ENCODE results near the gene TNIK.
"Not testable (repeated sequence)": the region's sequence is repeated elsewhere in the genome, so short reads cannot be mapped to it uniquely, and the experiment has no call there.

Gene TNIK

GRCh38 chr3:171429635-171430034, 30.6 kb downstream of the TNIK start:
- Histone ChIP-seq H3K4me1 (ENCODE audit: insufficient read depth, low read length) (peaks cover 29% of the 10 kb centered on the region), H3K9me3 (ENCODE audit: control insufficient read depth, insufficient read depth, low read length) (no peaks in the 10 kb centered on the region), H3K36me3 (ENCODE audit: insufficient read depth, low read length) (no peaks in the 10 kb centered on the region), H3K9ac (ENCODE audit: low read depth, low read length) (no peak overlapping the region)

GRCh38 chr3:171428892-171429291, 31.3 kb downstream of the TNIK start:
- Histone ChIP-seq H3K4me1 (ENCODE audit: insufficient read depth, low read length) (peaks cover 29% of the 10 kb centered on the region), H3K36me3 (ENCODE audit: insufficient read depth, low read length) (no peaks in the 10 kb centered on the region), H3K9ac (ENCODE audit: low read depth, low read length) (no peak overlapping the region), H3K9me3 (ENCODE audit: control insufficient read depth, insufficient read depth, low read length) (no peaks in the 10 kb centered on the region)

GRCh38 chr3:171428321-171428787, 31.9 kb downstream of the TNIK start:
- H3K36me3 ChIP-seq (ENCODE audit: insufficient read depth, low read length) = no peaks in the 10 kb centered on the region
- H3K4me1 ChIP-seq (ENCODE audit: insufficient read depth, low read length) = peaks cover 29% of the 10 kb centered on the region
- H3K9me3 ChIP-seq (ENCODE audit: control insufficient read depth, insufficient read depth, low read length) = no peaks in the 10 kb centered on the region
- H3K9ac ChIP-seq (ENCODE audit: low read depth, low read length) = no peak overlapping the region

GRCh38 chr3:171427771-171428320, 32.4 kb downstream of the TNIK start:
- H3K4me1 ChIP-seq (ENCODE audit: insufficient read depth, low read length) = peaks cover 29% of the 10 kb centered on the region
- H3K36me3 ChIP-seq (ENCODE audit: insufficient read depth, low read length) = no peaks in the 10 kb centered on the region
- H3K9ac ChIP-seq (ENCODE audit: low read depth, low read length) = no peak overlapping the region
- no peaks in the 10 kb centered on the region for H3K9me3 ChIP-seq (ENCODE audit: control insufficient read depth, insufficient read depth, low read length)

- not testable (repeated sequence) for H3K9me3 ChIP-seq (ENCODE audit: control insufficient read depth, insufficient read depth, low read length); H3K36me3 ChIP-seq (ENCODE audit: insufficient read depth, low read length); H3K9ac ChIP-seq (ENCODE audit: low read depth, low read length)
- H3K4me1 ChIP-seq (ENCODE audit: insufficient read depth, low read length) = peaks cover 21% of the 10 kb centered on the region
These were observed 36.1 kb downstream of the TNIK start for GRCh38 chr3:171424063-171424462.

- H3K36me3 ChIP-seq (ENCODE audit: insufficient read depth, low read length); H3K9ac ChIP-seq (ENCODE audit: low read depth, low read length); H3K4me1 ChIP-seq (ENCODE audit: insufficient read depth, low read length); H3K9me3 ChIP-seq (ENCODE audit: control insufficient read depth, insufficient read depth, low read length): not testable (repeated sequence)
These were observed 37.4 kb downstream of the TNIK start for GRCh38 chr3:171422855-171423254.

- H3K4me1 ChIP-seq (ENCODE audit: insufficient read depth, low read length) = no peaks in the 10 kb centered on the region
- no peaks in the 10 kb centered on the region for H3K9me3 ChIP-seq (ENCODE audit: control insufficient read depth, insufficient read depth, low read length)
- H3K9ac ChIP-seq (ENCODE audit: low read depth, low read length) = no peak overlapping the region
- no peaks in the 10 kb centered on the region for H3K36me3 ChIP-seq (ENCODE audit: insufficient read depth, low read length)
These were observed 39.5 kb downstream of the TNIK start for GRCh38 chr3:171420667-171421066.

GRCh38 chr3:171419457-171419856, 40.7 kb downstream of the TNIK start:
- H3K36me3 ChIP-seq (ENCODE audit: insufficient read depth, low read length) = no peaks in the 10 kb centered on the region
- no peaks in the 10 kb centered on the region for H3K9me3 ChIP-seq (ENCODE audit: control insufficient read depth, insufficient read depth, low read length)
- H3K4me1 ChIP-seq (ENCODE audit: insufficient read depth, low read length) = no peaks in the 10 kb centered on the region; the same call in 1 of the 2 replicates
- no peak overlapping the region for H3K9ac ChIP-seq (ENCODE audit: low read depth, low read length)

- Histone ChIP-seq H3K36me3 (ENCODE audit: insufficient read depth, low read length) (no peaks in the 10 kb centered on the region), H3K9ac (ENCODE audit: low read depth, low read length) (no peak overlapping the region)
These were observed 42.4 kb downstream of the TNIK start for GRCh38 chr3:171417813-171418212.

GRCh38 chr3:171417137-171417536, 43.1 kb downstream of the TNIK start:
- Histone ChIP-seq H3K36me3 (ENCODE audit: insufficient read depth, low read length) (no peaks in the 10 kb centered on the region), H3K4me1 (ENCODE audit: insufficient read depth, low read length) (peaks cover 8% of the 10 kb centered on the region; the same call in 1 of the 2 replicates), H3K9ac (ENCODE audit: low read depth, low read length) (no peak overlapping the region), H3K9me3 (ENCODE audit: control insufficient read depth, insufficient read depth, low read length) (no peaks in the 10 kb centered on the region)

More at GRCh38 chr3:171417813-171418212, 42.4 kb downstream of the TNIK start:
- no peaks in the 10 kb centered on the region for H3K9me3 ChIP-seq (ENCODE audit: control insufficient read depth, insufficient read depth, low read length)
- H3K4me1 ChIP-seq (ENCODE audit: insufficient read depth, low read length) = peaks cover 3% of the 10 kb centered on the region; the same call in 1 of the 2 replicates

GRCh38 chr3:171416666-171417065, 43.5 kb downstream of the TNIK start:
- Histone ChIP-seq H3K36me3 (ENCODE audit: insufficient read depth, low read length) (no peaks in the 10 kb centered on the region), H3K9me3 (ENCODE audit: control insufficient read depth, insufficient read depth, low read length) (no peaks in the 10 kb centered on the region), H3K9ac (ENCODE audit: low read depth, low read length) (no peak overlapping the region), H3K4me1 (ENCODE audit: insufficient read depth, low read length) (peaks cover 8% of the 10 kb centered on the region; the same call in 1 of the 2 replicates)

- peaks cover 8% of the 10 kb centered on the region; the same call in 1 of the 2 replicates for H3K4me1 ChIP-seq (ENCODE audit: insufficient read depth, low read length)
- no peak overlapping the region for H3K9ac ChIP-seq (ENCODE audit: low read depth, low read length)
- no peaks in the 10 kb centered on the region for H3K9me3 ChIP-seq (ENCODE audit: control insufficient read depth, insufficient read depth, low read length)
- H3K36me3 ChIP-seq (ENCODE audit: insufficient read depth, low read length) = no peaks in the 10 kb centered on the region
These were observed 44.1 kb downstream of the TNIK start for GRCh38 chr3:171416061-171416460.

- Histone ChIP-seq H3K4me1 (ENCODE audit: insufficient read depth, low read length) (peaks cover 8% of the 10 kb centered on the region; the same call in 1 of the 2 replicates), H3K36me3 (ENCODE audit: insufficient read depth, low read length) (no peaks in the 10 kb centered on the region), H3K9me3 (ENCODE audit: control insufficient read depth, insufficient read depth, low read length) (no peaks in the 10 kb centered on the region), H3K9ac (ENCODE audit: low read depth, low read length) (no peak overlapping the region)
These were observed 45.1 kb downstream of the TNIK start for GRCh38 chr3:171415070-171415469.

GRCh38 chr3:171412473-171412872, 47.7 kb downstream of the TNIK start:
- no peaks in the 10 kb centered on the region for H3K9me3 ChIP-seq (ENCODE audit: control insufficient read depth, insufficient read depth, low read length)
- H3K9ac ChIP-seq (ENCODE audit: low read depth, low read length) = no peak overlapping the region
- H3K4me1 ChIP-seq (ENCODE audit: insufficient read depth, low read length) = peaks cover 8% of the 10 kb centered on the region; the same call in 1 of the 2 replicates
- no peaks in the 10 kb centered on the region for H3K36me3 ChIP-seq (ENCODE audit: insufficient read depth, low read length)

GRCh38 chr3:171412054-171412453, 48.2 kb downstream of the TNIK start:
- H3K36me3 ChIP-seq (ENCODE audit: insufficient read depth, low read length) = no peaks in the 10 kb centered on the region
- peaks cover 8% of the 10 kb centered on the region; the same call in 1 of the 2 replicates for H3K4me1 ChIP-seq (ENCODE audit: insufficient read depth, low read length)
- H3K9ac ChIP-seq (ENCODE audit: low read depth, low read length) = no peak overlapping the region
- no peaks in the 10 kb centered on the region for H3K9me3 ChIP-seq (ENCODE audit: control insufficient read depth, insufficient read depth, low read length)
